NB4 (cell line): ENCODE results near the gene XIRP1.

Source experiments
- CTCF ChIP-seq: IDR thresholded peaks from one replicate; pipeline ENCODE4 v1.5.1; 2012; ENCODE audit warnings: low read depth, low read length
- MYC ChIP-seq: IDR thresholded peaks from 2 replicates; pipeline ENCODE4 v1.6.1; 2011; ENCODE audit warnings: low read depth, low read length
- POLR2A ChIP-seq: IDR thresholded peaks from 2 replicates; pipeline ENCODE4 v1.6.1; 2011; ENCODE audit warnings: mild to moderate bottlenecking; ENCODE audit not compliant: insufficient read length; ENCODE audit errors: extremely low read depth

- no peak for TF ChIP-seq CTCF
- no peak for TF ChIP-seq POLR2A
- TF ChIP-seq MYC: no peak
Measured at GRCh38 chr3:39137435-39137936, 54.9 kb downstream of the XIRP1 start.
